Measurements from ENCODE around the gene FUZ. TPM values are rescaled to one million over a fixed set of nuclear protein-coding genes. Genes with fewer than 3 reads are reported as not detected.

FUZ gene
- total and polyA plus RNA-seq, 2 donors = 16.6 to 20.9 TPM

- WGBS = 97% methylated on average over 18 of the region's 18 CpGs
- H3K27me3 ChIP-seq (ENCODE audit: control insufficient read depth in 2 of 2, insufficient read depth in 1 of 2, low read length in 1 of 2) = no peaks in the 10 kb centered on the region
- no peak overlapping the region for H3K27ac ChIP-seq (ENCODE audit: low read depth in 1 of 2, low read length in 1 of 2)
- DNase-seq (ENCODE audit: low read depth in 6 of 9, low spot score in 9 of 9) = no peak
- peaks cover 24 to 47% of the 10 kb centered on the region in 2 donors for H3K36me3 ChIP-seq (ENCODE audit: control insufficient read depth in 2 of 2, insufficient read depth in 2 of 2, low read length in 1 of 2)
- peaks cover 0 to 4% of the 10 kb centered on the region in 2 donors for H3K9me3 ChIP-seq (ENCODE audit: control insufficient read depth in 2 of 2, insufficient read depth in 1 of 2, low read length in 1 of 2)
- no peaks in the 10 kb centered on the region for H3K4me1 ChIP-seq (ENCODE audit: control insufficient read depth in 2 of 2, insufficient read depth in 2 of 2, low read length in 2 of 2)
- H3K4me3 ChIP-seq (ENCODE audit: low read length in 2 of 2) = no peak overlapping the region
Measured at GRCh38 chr19:49782515-49782914, 30.6 kb downstream of the FUZ start.

- Histone ChIP-seq H3K4me3 (ENCODE audit: low read length in 2 of 2) (no peak overlapping the region), H3K27me3 (ENCODE audit: control insufficient read depth in 2 of 2, insufficient read depth in 1 of 2, low read length in 1 of 2) (no peaks in the 10 kb centered on the region), H3K27ac (ENCODE audit: low read depth in 1 of 2, low read length in 1 of 2) (no peak overlapping the region), H3K36me3 (ENCODE audit: control insufficient read depth in 2 of 2, insufficient read depth in 2 of 2, low read length in 1 of 2) (peaks cover 24 to 40% of the 10 kb centered on the region in 2 donors), H3K9me3 (ENCODE audit: control insufficient read depth in 2 of 2, insufficient read depth in 1 of 2, low read length in 1 of 2) (peaks cover 0 to 4% of the 10 kb centered on the region in 2 donors), H3K4me1 (ENCODE audit: control insufficient read depth in 2 of 2, insufficient read depth in 2 of 2, low read length in 2 of 2) (no peaks in the 10 kb centered on the region)
- no peak for DNase-seq (ENCODE audit: low read depth in 6 of 9, low spot score in 9 of 9)
- WGBS = 96% methylated on average over 7 of the region's 7 CpGs
Measured at GRCh38 chr19:49781394-49781793, 31.7 kb downstream of the FUZ start.

DNA sequence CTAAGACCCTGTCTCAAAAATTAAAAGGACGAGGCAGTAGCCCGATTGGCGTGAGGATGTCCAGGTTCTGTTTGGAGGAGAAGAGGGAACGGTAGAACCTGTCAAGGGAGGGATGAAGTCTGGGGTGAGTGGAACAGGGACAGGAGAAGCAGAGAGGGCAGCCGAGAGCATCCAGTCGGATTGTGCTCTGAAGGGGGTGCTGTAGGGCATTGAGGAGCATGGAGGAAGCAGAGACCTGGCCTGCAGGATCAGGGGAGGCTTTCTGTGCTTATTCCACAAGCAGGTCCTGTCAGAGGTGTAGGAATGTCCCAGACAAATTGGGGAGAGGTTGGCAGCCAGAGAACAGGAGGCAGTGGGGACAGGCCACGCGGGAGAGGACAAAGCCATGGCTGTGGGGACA lies 32.2 kb downstream of the FUZ start:
- H3K9me3 ChIP-seq (ENCODE audit: control insufficient read depth in 2 of 2, insufficient read depth in 1 of 2, low read length in 1 of 2) = peaks cover 0 to 4% of the 10 kb centered on the region in 2 donors
- no peaks in the 10 kb centered on the region for H3K4me1 ChIP-seq (ENCODE audit: control insufficient read depth in 2 of 2, insufficient read depth in 2 of 2, low read length in 2 of 2)
- H3K27me3 ChIP-seq (ENCODE audit: control insufficient read depth in 2 of 2, insufficient read depth in 1 of 2, low read length in 1 of 2) = no peaks in the 10 kb centered on the region
- peaks cover 25 to 46% of the 10 kb centered on the region in 2 donors for H3K36me3 ChIP-seq (ENCODE audit: control insufficient read depth in 2 of 2, insufficient read depth in 2 of 2, low read length in 1 of 2)
- WGBS = 97% methylated on average over 8 of the region's 8 CpGs
- no peak overlapping the region for H3K4me3 ChIP-seq (ENCODE audit: low read length in 2 of 2)
- DNase-seq (ENCODE audit: low read depth in 6 of 9, low spot score in 9 of 9) = no peak
- H3K27ac ChIP-seq (ENCODE audit: low read depth in 1 of 2, low read length in 1 of 2) = no peak overlapping the region

GRCh38 chr19:49779731-49780555 lies 33.1 kb downstream of the FUZ start:
- WGBS = 92% methylated on average over 11 of the region's 11 CpGs
- H3K27me3 ChIP-seq (ENCODE audit: control insufficient read depth in 2 of 2, insufficient read depth in 1 of 2, low read length in 1 of 2) = no peaks in the 10 kb centered on the region

GRCh38 chr19:49776371-49776764 lies 36.7 kb downstream of the FUZ start:
- Histone ChIP-seq H3K36me3 (ENCODE audit: control insufficient read depth in 2 of 2, insufficient read depth in 2 of 2, low read length in 1 of 2) (peaks cover 7 to 9% of the 10 kb centered on the region in 2 donors), H3K4me1 (ENCODE audit: control insufficient read depth in 2 of 2, insufficient read depth in 2 of 2, low read length in 2 of 2) (no peaks in the 10 kb centered on the region)
- WGBS = 95% methylated on average over 6 of the region's 6 CpGs

More at GRCh38 chr19:49779731-49780555, 33.1 kb downstream of the FUZ start:
- no peak overlapping the region for H3K4me3 ChIP-seq (ENCODE audit: low read length in 2 of 2)
- no peak overlapping the region for H3K27ac ChIP-seq (ENCODE audit: low read depth in 1 of 2, low read length in 1 of 2)
- H3K9me3 ChIP-seq (ENCODE audit: control insufficient read depth in 2 of 2, insufficient read depth in 1 of 2, low read length in 1 of 2) = peaks cover 0 to 4% of the 10 kb centered on the region in 2 donors
- DNase-seq (ENCODE audit: low read depth in 6 of 9, low spot score in 9 of 9) = no peak
- H3K4me1 ChIP-seq (ENCODE audit: control insufficient read depth in 2 of 2, insufficient read depth in 2 of 2, low read length in 2 of 2) = no peaks in the 10 kb centered on the region
- peaks cover 26 to 42% of the 10 kb centered on the region in 2 donors for H3K36me3 ChIP-seq (ENCODE audit: control insufficient read depth in 2 of 2, insufficient read depth in 2 of 2, low read length in 1 of 2)

GRCh38 chr19:49775742-49776370 lies 37.2 kb downstream of the FUZ start:
- no peak overlapping the region for H3K27ac ChIP-seq (ENCODE audit: low read depth in 1 of 2, low read length in 1 of 2)
- H3K4me1 ChIP-seq (ENCODE audit: control insufficient read depth in 2 of 2, insufficient read depth in 2 of 2, low read length in 2 of 2) = no peaks in the 10 kb centered on the region
- H3K36me3 ChIP-seq (ENCODE audit: control insufficient read depth in 2 of 2, insufficient read depth in 2 of 2, low read length in 1 of 2) = peaks cover 7 to 9% of the 10 kb centered on the region in 2 donors
- DNase-seq (ENCODE audit: low read depth in 6 of 9, low spot score in 9 of 9) = no peak
- no peak overlapping the region for H3K4me3 ChIP-seq (ENCODE audit: low read length in 2 of 2)
- no peaks in the 10 kb centered on the region for H3K9me3 ChIP-seq (ENCODE audit: control insufficient read depth in 2 of 2, insufficient read depth in 1 of 2, low read length in 1 of 2)
- 98% methylated on average over 20 of the region's 20 CpGs for WGBS
- H3K27me3 ChIP-seq (ENCODE audit: control insufficient read depth in 2 of 2, insufficient read depth in 1 of 2, low read length in 1 of 2) = no peaks in the 10 kb centered on the region

More at GRCh38 chr19:49776371-49776764, 36.7 kb downstream of the FUZ start:
- Histone ChIP-seq H3K9me3 (ENCODE audit: control insufficient read depth in 2 of 2, insufficient read depth in 1 of 2, low read length in 1 of 2) (no peaks in the 10 kb centered on the region), H3K27me3 (ENCODE audit: control insufficient read depth in 2 of 2, insufficient read depth in 1 of 2, low read length in 1 of 2) (no peaks in the 10 kb centered on the region), H3K27ac (ENCODE audit: low read depth in 1 of 2, low read length in 1 of 2) (no peak overlapping the region), H3K4me3 (ENCODE audit: low read length in 2 of 2) (no peak overlapping the region)
- no peak for DNase-seq (ENCODE audit: low read depth in 6 of 9, low spot score in 9 of 9)

DNA sequence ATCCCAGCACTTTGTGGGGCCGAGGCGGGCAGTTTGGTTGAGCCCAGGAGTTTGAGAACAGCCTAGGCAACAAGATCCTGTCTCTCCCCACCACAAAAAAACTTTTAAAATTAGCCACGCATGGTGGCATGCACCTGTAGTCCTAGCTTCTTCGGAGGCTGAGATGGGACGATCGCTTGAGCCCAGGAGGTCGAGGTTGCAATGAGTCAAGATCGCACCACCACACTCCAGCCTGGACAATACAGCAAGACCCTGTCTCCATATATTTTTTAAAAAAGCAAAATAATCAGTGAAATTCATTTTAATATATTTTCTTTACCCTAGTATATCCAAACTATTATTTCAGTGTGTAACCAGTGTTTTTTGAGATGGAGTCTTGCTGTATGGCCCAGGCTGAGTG lies 38.1 kb downstream of the FUZ start:
- WGBS = 98% methylated on average over 8 of the region's 8 CpGs
- Histone ChIP-seq H3K27ac (ENCODE audit: low read depth in 1 of 2, low read length in 1 of 2) (no peak overlapping the region), H3K27me3 (ENCODE audit: control insufficient read depth in 2 of 2, insufficient read depth in 1 of 2, low read length in 1 of 2) (no peaks in the 10 kb centered on the region), H3K9me3 (ENCODE audit: control insufficient read depth in 2 of 2, insufficient read depth in 1 of 2, low read length in 1 of 2) (no peaks in the 10 kb centered on the region), H3K36me3 (ENCODE audit: control insufficient read depth in 2 of 2, insufficient read depth in 2 of 2, low read length in 1 of 2) (peaks cover 7 to 9% of the 10 kb centered on the region in 2 donors), H3K4me3 (ENCODE audit: low read length in 2 of 2) (no peak overlapping the region), H3K4me1 (ENCODE audit: control insufficient read depth in 2 of 2, insufficient read depth in 2 of 2, low read length in 2 of 2) (no peaks in the 10 kb centered on the region)
- no peak for DNase-seq (ENCODE audit: low read depth in 6 of 9, low spot score in 9 of 9)

GRCh38 chr19:49773663-49774350 lies 39.3 kb downstream of the FUZ start:
- H3K27ac ChIP-seq (ENCODE audit: low read depth in 1 of 2, low read length in 1 of 2) = no peak overlapping the region
- H3K27me3 ChIP-seq (ENCODE audit: control insufficient read depth in 2 of 2, insufficient read depth in 1 of 2, low read length in 1 of 2) = no peaks in the 10 kb centered on the region
- no peak for DNase-seq (ENCODE audit: low read depth in 6 of 9, low spot score in 9 of 9)
- H3K9me3 ChIP-seq (ENCODE audit: control insufficient read depth in 2 of 2, insufficient read depth in 1 of 2, low read length in 1 of 2) = no peaks in the 10 kb centered on the region
- WGBS = 94% methylated on average over 8 of the region's 8 CpGs
- no peaks in the 10 kb centered on the region for H3K4me1 ChIP-seq (ENCODE audit: control insufficient read depth in 2 of 2, insufficient read depth in 2 of 2, low read length in 2 of 2)
- H3K36me3 ChIP-seq (ENCODE audit: control insufficient read depth in 2 of 2, insufficient read depth in 2 of 2, low read length in 1 of 2) = peaks cover 10 to 12% of the 10 kb centered on the region in 2 donors
- no peak overlapping the region for H3K4me3 ChIP-seq (ENCODE audit: low read length in 2 of 2)

Measured in thymus (tissue), 11 donors.